Ishikawa (cell line): ENCODE results near the gene TBXAS1.

Source experiments
- CEBPB ChIP-seq: IDR thresholded peaks from 2 replicates; pipeline ENCODE4 v1.6.1; 2012
- CREB1 ChIP-seq: IDR thresholded peaks from 2 replicates; pipeline ENCODE4 v1.6.1; 2012; ENCODE audit warnings: low read depth
- EGR1 ChIP-seq: IDR thresholded peaks from 2 replicates; pipeline ENCODE4 v1.6.1; 2012
- EP300 ChIP-seq: IDR thresholded peaks from 2 replicates; pipeline ENCODE4 v1.6.1; 2012; ENCODE audit warnings: borderline replicate concordance
- FOXM1 ChIP-seq: IDR thresholded peaks from 2 replicates; pipeline ENCODE4 v1.6.1; 2012; ENCODE audit warnings: low read depth, borderline replicate concordance
- NFIC ChIP-seq: IDR thresholded peaks from 2 replicates; pipeline ENCODE4 v1.6.1; 2012
- RAD21 ChIP-seq: IDR thresholded peaks from 2 replicates; pipeline ENCODE4 v1.6.1; 2012; ENCODE audit warnings: low read depth
- TAF1 ChIP-seq: IDR thresholded peaks from 2 replicates; pipeline ENCODE4 v1.6.1; 2012; ENCODE audit warnings: low read depth, mild to moderate bottlenecking
- TCF12 ChIP-seq: IDR thresholded peaks from 2 replicates; pipeline ENCODE4 v1.6.1; 2012; ENCODE audit warnings: low read depth
- TEAD4 ChIP-seq: IDR thresholded peaks from 2 replicates; pipeline ENCODE4 v1.6.1; 2012
- YY1 ChIP-seq: IDR thresholded peaks from 2 replicates; pipeline ENCODE4 v1.6.1; 2012; ENCODE audit warnings: low read depth
- ZBTB7A ChIP-seq: IDR thresholded peaks from 2 replicates; pipeline ENCODE4 v1.6.1; 2012; ENCODE audit warnings: low read depth
- TF ChIP-seq, protein P1 (sequence below): IDR thresholded peaks from 2 replicates; pipeline ENCODE4 v1.6.1; 2012; ENCODE audit warnings: low read depth, mild to moderate bottlenecking
- TF ChIP-seq, protein P2 (sequence below): IDR thresholded peaks from 2 replicates; pipeline ENCODE4 v1.6.1; 2012
- TF ChIP-seq, protein P3 (sequence below): IDR thresholded peaks from 2 replicates; pipeline ENCODE4 v1.6.1; 2012

The TBXAS1 gene

GRCh38 chr7:139840776-139841175, 11.7 kb downstream of the TBXAS1 start:
- TF ChIP-seq ZBTB7A, result no peak
- TF ChIP-seq NFIC, result no peak
- no peak for TF ChIP-seq TEAD4
- TF ChIP-seq, protein P1, sequence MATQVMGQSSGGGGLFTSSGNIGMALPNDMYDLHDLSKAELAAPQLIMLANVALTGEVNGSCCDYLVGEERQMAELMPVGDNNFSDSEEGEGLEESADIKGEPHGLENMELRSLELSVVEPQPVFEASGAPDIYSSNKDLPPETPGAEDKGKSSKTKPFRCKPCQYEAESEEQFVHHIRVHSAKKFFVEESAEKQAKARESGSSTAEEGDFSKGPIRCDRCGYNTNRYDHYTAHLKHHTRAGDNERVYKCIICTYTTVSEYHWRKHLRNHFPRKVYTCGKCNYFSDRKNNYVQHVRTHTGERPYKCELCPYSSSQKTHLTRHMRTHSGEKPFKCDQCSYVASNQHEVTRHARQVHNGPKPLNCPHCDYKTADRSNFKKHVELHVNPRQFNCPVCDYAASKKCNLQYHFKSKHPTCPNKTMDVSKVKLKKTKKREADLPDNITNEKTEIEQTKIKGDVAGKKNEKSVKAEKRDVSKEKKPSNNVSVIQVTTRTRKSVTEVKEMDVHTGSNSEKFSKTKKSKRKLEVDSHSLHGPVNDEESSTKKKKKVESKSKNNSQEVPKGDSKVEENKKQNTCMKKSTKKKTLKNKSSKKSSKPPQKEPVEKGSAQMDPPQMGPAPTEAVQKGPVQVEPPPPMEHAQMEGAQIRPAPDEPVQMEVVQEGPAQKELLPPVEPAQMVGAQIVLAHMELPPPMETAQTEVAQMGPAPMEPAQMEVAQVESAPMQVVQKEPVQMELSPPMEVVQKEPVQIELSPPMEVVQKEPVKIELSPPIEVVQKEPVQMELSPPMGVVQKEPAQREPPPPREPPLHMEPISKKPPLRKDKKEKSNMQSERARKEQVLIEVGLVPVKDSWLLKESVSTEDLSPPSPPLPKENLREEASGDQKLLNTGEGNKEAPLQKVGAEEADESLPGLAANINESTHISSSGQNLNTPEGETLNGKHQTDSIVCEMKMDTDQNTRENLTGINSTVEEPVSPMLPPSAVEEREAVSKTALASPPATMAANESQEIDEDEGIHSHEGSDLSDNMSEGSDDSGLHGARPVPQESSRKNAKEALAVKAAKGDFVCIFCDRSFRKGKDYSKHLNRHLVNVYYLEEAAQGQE, result no peak
- TF ChIP-seq, protein P2, sequence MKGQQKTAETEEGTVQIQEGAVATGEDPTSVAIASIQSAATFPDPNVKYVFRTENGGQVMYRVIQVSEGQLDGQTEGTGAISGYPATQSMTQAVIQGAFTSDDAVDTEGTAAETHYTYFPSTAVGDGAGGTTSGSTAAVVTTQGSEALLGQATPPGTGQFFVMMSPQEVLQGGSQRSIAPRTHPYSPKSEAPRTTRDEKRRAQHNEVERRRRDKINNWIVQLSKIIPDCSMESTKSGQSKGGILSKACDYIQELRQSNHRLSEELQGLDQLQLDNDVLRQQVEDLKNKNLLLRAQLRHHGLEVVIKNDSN, result no peak
- no peak for TF ChIP-seq EP300
- TF ChIP-seq FOXM1, result no peak
- no peak for TF ChIP-seq EGR1
- TF ChIP-seq, protein P3, sequence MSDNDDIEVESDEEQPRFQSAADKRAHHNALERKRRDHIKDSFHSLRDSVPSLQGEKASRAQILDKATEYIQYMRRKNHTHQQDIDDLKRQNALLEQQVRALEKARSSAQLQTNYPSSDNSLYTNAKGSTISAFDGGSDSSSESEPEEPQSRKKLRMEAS, result no peak
- TF ChIP-seq TCF12, result no peak
- TF ChIP-seq CREB1, result no peak
- TF ChIP-seq CEBPB, result no peak
- TF ChIP-seq RAD21, result no peak
- TF ChIP-seq TAF1, result no peak
- TF ChIP-seq YY1, result no peak

DNA sequence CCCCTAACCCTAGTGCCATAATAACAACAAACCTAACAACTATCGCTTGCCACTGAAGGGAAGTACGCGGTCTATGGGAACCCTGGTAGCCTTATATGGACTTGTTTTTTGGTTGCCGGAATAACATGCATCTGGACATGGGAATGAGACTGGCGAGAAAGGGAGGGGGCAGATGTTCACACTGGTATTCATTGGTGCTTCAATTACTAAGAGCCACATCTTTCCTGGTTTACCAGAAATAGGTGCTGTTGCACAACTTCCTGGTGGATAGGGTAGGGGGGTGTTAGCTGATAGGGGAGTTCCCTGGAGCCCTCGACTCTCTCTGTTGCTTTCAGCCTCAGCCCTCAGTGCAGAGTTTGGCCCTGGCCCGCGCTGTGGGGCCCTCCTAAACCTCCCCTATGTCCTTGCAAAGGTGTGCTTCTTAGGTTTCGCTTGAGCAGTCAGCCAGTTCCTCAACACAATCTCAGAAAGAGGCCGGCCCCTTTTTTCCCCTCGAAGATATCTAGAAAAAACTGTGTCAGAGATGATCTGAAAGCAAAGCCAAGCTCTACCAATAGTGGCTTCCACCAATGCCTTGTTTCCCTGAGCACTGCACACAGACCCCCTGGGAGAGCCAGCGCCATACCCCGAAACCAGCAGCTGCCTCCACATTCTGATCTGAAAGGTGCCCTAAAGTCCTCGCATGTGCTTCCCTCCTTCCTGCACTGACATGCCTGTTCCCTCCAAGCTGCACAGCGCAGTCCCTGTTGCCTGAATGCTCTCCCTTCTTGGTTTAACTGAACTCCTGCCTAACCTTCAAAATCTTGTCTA, 13.5 kb downstream of the TBXAS1 start:
- no peak for TF ChIP-seq FOXM1
- no peak for TF ChIP-seq CREB1
- TF ChIP-seq EGR1, result no peak
- TF ChIP-seq TEAD4, result no peak
- TF ChIP-seq, protein P2, result no peak
- TF ChIP-seq EP300, result no peak
- no peak for TF ChIP-seq TCF12
- no peak for TF ChIP-seq TAF1
- no peak for TF ChIP-seq CEBPB
- TF ChIP-seq YY1, result no peak
- TF ChIP-seq, protein P3, result no peak
- TF ChIP-seq ZBTB7A, result no peak
- TF ChIP-seq NFIC, result no peak
- TF ChIP-seq, protein P1, result no peak
- no peak for TF ChIP-seq RAD21

- TF ChIP-seq, protein P3, result no peak
- TF ChIP-seq, protein P1, result no peak
- TF ChIP-seq ZBTB7A, result no peak
- TF ChIP-seq TAF1, result no peak
- no peak for TF ChIP-seq TEAD4
- TF ChIP-seq EP300, result no peak
- TF ChIP-seq CREB1, result no peak
Observed at GRCh38 chr7:139844779-139845442, 15.8 kb downstream of the TBXAS1 start.

- no peak for TF ChIP-seq CEBPB
- TF ChIP-seq EGR1, result no peak
- TF ChIP-seq, protein P1, result no peak
- TF ChIP-seq, protein P2, result no peak
- TF ChIP-seq YY1, result no peak
- no peak for TF ChIP-seq NFIC
- no peak for TF ChIP-seq ZBTB7A
- TF ChIP-seq RAD21, result no peak
- no peak for TF ChIP-seq TCF12
- no peak for TF ChIP-seq TEAD4
- no peak for TF ChIP-seq FOXM1
- TF ChIP-seq, protein P3, result no peak
- TF ChIP-seq CREB1, result no peak
- TF ChIP-seq EP300, result no peak
- no peak for TF ChIP-seq TAF1
Observed at GRCh38 chr7:139845443-139845805, 16.4 kb downstream of the TBXAS1 start.
